GM12874 (cell line): ENCODE measurements around the gene MRPL58.

ENCODE experiments used
- CTCF ChIP-seq: IDR thresholded peaks from 2 replicates; pipeline ENCODE4 v1.5.1; 2011; ENCODE audit warnings: low read depth, mild to moderate bottlenecking, control low read depth, low read length, moderate library complexity; ENCODE audit not compliant: insufficient read depth

Gene MRPL58

GRCh38 chr17:74981318-74981978 is 31.0 kb upstream of the MRPL58 start:
- TF ChIP-seq CTCF, result no peak

- TF ChIP-seq CTCF, result no peak
Observed at GRCh38 chr17:74981979-74982662, 30.3 kb upstream of the MRPL58 start.

GRCh38 chr17:74986206-74986576 is 26.3 kb upstream of the MRPL58 start:
- TF ChIP-seq CTCF, result no peak

GRCh38 chr17:74987418-74987908 is 25.0 kb upstream of the MRPL58 start, which contains the start of gene CDR2L:
TSS of gene CDR2L (plus strand) at chr17:74987632. CDS start at chr17:74988044, 412 bp downstream.
- TF ChIP-seq CTCF, result no peak

- no peak for TF ChIP-seq CTCF
Observed at GRCh38 chr17:74987909-74988711, 24.4 kb upstream of the MRPL58 start.

GRCh38 chr17:74990581-74991105 is 21.8 kb upstream of the MRPL58 start:
- TF ChIP-seq CTCF, result no peak

GRCh38 chr17:74992223-74992622 is 20.2 kb upstream of the MRPL58 start:
- no peak for TF ChIP-seq CTCF
